GM12878 (cell line): ENCODE measurements around the gene PRKAG2. TPM values are rescaled to one million over a fixed set of nuclear protein-coding genes. Genes with fewer than 3 reads are reported as not detected.

Experiments used
- ATAC-seq: fragments of 200-7000 bp; cut with Tn5 transposase; 3 replicates; pipeline ENCODE4 v1.9.1; 2020; ENCODE audit warnings: mild to moderate bottlenecking, moderate library complexity
- BruUV-seq: library from RNA; stranded (reverse); fragments of 400-500 nt; replicated peaks from 2 replicates; lab custom pipeline; 2021; lab: Mats Ljungman, UMichigan
- CTCF ChIA-PET: fragments of 300-600 bp; sonication (Branson Sonifier 250); formaldehyde crosslinking; extraction: SDS; loops from one replicate; lab custom pipeline; 2021; ENCODE audit warnings: inconsistent platforms; lab: Yijun Ruan, JAX
- POLR2A ChIA-PET: fragments of 350-600 bp; formaldehyde crosslinking; extraction: SDS; loops from one replicate; lab custom pipeline; 2021; ENCODE audit warnings: inconsistent platforms; lab: Charles Lee
- RAD21 ChIA-PET: fragments of 300-600 bp; sonication (Branson Sonifier 250); formaldehyde crosslinking; loops from one replicate; lab custom pipeline; 2023; ENCODE audit warnings: antibody characterized with exemption; ENCODE audit not compliant: unreplicated experiment; lab: Charles Lee
- SMC1A ChIA-PET: fragments of 300-600 bp; sonication (Branson Sonifier 250); formaldehyde crosslinking; loops from one replicate; lab custom pipeline; 2023; ENCODE audit not compliant: unreplicated experiment, uncharacterized antibody; lab: Charles Lee
- DNase-seq: peaks from one replicate; pipeline ENCODE4 v3.0.0-alpha.2; 2011; ENCODE audit warnings: low read depth, low spot score
- FAIRE-seq: peaks from 3 replicates; lab custom pipeline; 2011; peaks lifted over from hg19 to GRCh38; lab: Jason Lieb, UNC
- H2AFZ ChIP-seq: 2 replicates; pipeline ENCODE4 v1.6.0; 2011; ENCODE audit warnings: low read depth, low read length, control low read depth; ENCODE audit not compliant: control insufficient read depth
- H3K27ac ChIP-seq: 2 replicates; pipeline ENCODE4 v1.5.1; 2011; ENCODE audit warnings: control low read depth; ENCODE audit not compliant: control insufficient read depth, insufficient read depth
- H3K27me3 ChIP-seq, 2 experiments: replicated peaks in 1 of 2; 2 replicates each; pipeline versions ENCODE4 v1.6.0 to v1.6.1; 2011; ENCODE audit warnings: low read length in 1 of 2; ENCODE audit not compliant: control insufficient read depth in 2 of 2, insufficient read depth in 2 of 2
- H3K36me3 ChIP-seq, 2 experiments: 2 replicates each; pipeline ENCODE4 v1.5.1; 2011; ENCODE audit warnings: low read length in 1 of 2; ENCODE audit not compliant: control insufficient read depth in 2 of 2, insufficient read depth in 2 of 2
- H3K4me1 ChIP-seq: 2 replicates; pipeline ENCODE4 v1.6.1; 2011; ENCODE audit warnings: mild to moderate bottlenecking, low read length, moderate library complexity, mixed read lengths; ENCODE audit not compliant: control insufficient read depth, insufficient read depth
- H3K4me2 ChIP-seq: 2 replicates; pipeline ENCODE4 v1.6.0; 2011; ENCODE audit warnings: control low read depth; ENCODE audit not compliant: control insufficient read depth, insufficient read depth
- H3K4me3 ChIP-seq: fragments of 200-600 bp; sonication (generic); 2 replicates; pipeline ENCODE4 v1.5.1; 2016
- H3K79me2 ChIP-seq: 2 replicates; pipeline ENCODE4 v1.6.0; 2011; ENCODE audit warnings: low read length; ENCODE audit not compliant: control insufficient read depth, insufficient read depth
- H3K9ac ChIP-seq: 2 replicates; pipeline ENCODE4 v1.8.0; 2011; ENCODE audit warnings: low read length, control low read depth, mixed read lengths; ENCODE audit not compliant: control insufficient read depth, insufficient read depth
- H3K9me3 ChIP-seq: replicated peaks from 3 replicates; pipeline ENCODE4 v1.5.1; 2011; ENCODE audit warnings: mild to moderate bottlenecking, low read length; ENCODE audit not compliant: control insufficient read depth, insufficient read depth
- H4K20me1 ChIP-seq: 2 replicates; pipeline ENCODE4 v1.6.0; 2011; ENCODE audit not compliant: control insufficient read depth, insufficient read depth
- CEBPB ChIP-seq, 2 experiments: fragments of 150-350 bp in 1 of 2; IDR thresholded peaks; 2 replicates each; pipeline ENCODE4 v1.6.1; 2012 to 2014; ENCODE audit warnings: low read depth in 2 of 2, low read length in 2 of 2, borderline replicate concordance in 1 of 2, inconsistent platforms in 1 of 2
- DPF2 ChIP-seq: fragments of 450-650 bp; IDR thresholded peaks from 2 replicates; pipeline ENCODE4 v1.6.1; 2017; ENCODE audit warnings: mild to moderate bottlenecking
- EED ChIP-seq: sonication (generic); IDR thresholded peaks from 2 replicates; pipeline ENCODE4 v1.6.1; 2016; ENCODE audit warnings: antibody characterized with exemption, low read depth
- HCFC1 ChIP-seq: fragments of 150-350 bp; IDR thresholded peaks from 2 replicates; pipeline ENCODE4 v1.6.1; 2014; ENCODE audit warnings: low read length
- MEF2A ChIP-seq: IDR thresholded peaks from 2 replicates; pipeline ENCODE4 v1.6.1; 2011; ENCODE audit warnings: low read depth, mild to moderate bottlenecking, low read length, moderate library complexity; ENCODE audit not compliant: insufficient read depth
- MTA2 ChIP-seq: fragments of 450-650 bp; IDR thresholded peaks from 2 replicates; pipeline ENCODE4 v1.6.1; 2016; ENCODE audit warnings: low read depth, mild to moderate bottlenecking, moderate library complexity
- POLR2AphosphoS2 ChIP-seq: IDR thresholded peaks from 2 replicates; pipeline ENCODE4 v1.6.1; 2011; ENCODE audit warnings: low read depth, mild to moderate bottlenecking, low read length, improper control_type of control experiment, moderate library complexity
- RB1 ChIP-seq: fragments of 450-650 bp; formaldehyde crosslinking; IDR thresholded peaks from 2 replicates; pipeline ENCODE4 v1.6.1; 2017; ENCODE audit warnings: mild to moderate bottlenecking, borderline replicate concordance
- SPI1 ChIP-seq: IDR thresholded peaks from 2 replicates; pipeline ENCODE4 v1.6.1; 2011; ENCODE audit warnings: low read depth, mild to moderate bottlenecking, low read length, moderate library complexity, borderline replicate concordance; ENCODE audit not compliant: insufficient read depth
- SREBF1 ChIP-seq: IDR thresholded peaks from 2 replicates; pipeline ENCODE4 v1.6.1; 2012; ENCODE audit warnings: mild to moderate bottlenecking, low read length
- STAT3 ChIP-seq: IDR thresholded peaks from 2 replicates; pipeline ENCODE4 v1.6.1; 2011; ENCODE audit warnings: low read depth, low read length, improper control_type of control experiment
- SUZ12 ChIP-seq: fragments of 200-600 bp; sonication (generic); IDR thresholded peaks from one replicate; pipeline ENCODE4 v1.6.1; 2018; ENCODE audit warnings: antibody characterized with exemption, mild to moderate bottlenecking; ENCODE audit not compliant: unreplicated experiment
- TARDBP ChIP-seq: IDR thresholded peaks from 2 replicates; pipeline ENCODE4 v1.6.1; 2016; ENCODE audit warnings: borderline replicate concordance
- WRNIP1 ChIP-seq: IDR thresholded peaks from 2 replicates; pipeline ENCODE4 v1.6.1; 2011; ENCODE audit warnings: low read depth, low read length, improper control_type of control experiment, borderline replicate concordance
- YY1 ChIP-seq: IDR thresholded peaks from 2 replicates; pipeline ENCODE4 v1.6.1; 2011; ENCODE audit warnings: low read depth, mild to moderate bottlenecking, low read length
- ZNF207 ChIP-seq: fragments of 450-650 bp; IDR thresholded peaks from 2 replicates; pipeline ENCODE4 v1.6.1; 2014; ENCODE audit warnings: antibody characterized with exemption, mild to moderate bottlenecking, borderline replicate concordance
- ZNF622 ChIP-seq: fragments of 450-650 bp; IDR thresholded peaks from 2 replicates; pipeline ENCODE4 v1.6.1; 2017; ENCODE audit warnings: mild to moderate bottlenecking, inconsistent platforms
- WGBS: methylation state at CpG from one replicate; pipeline ENCODE4 v1.1.6; 2016; ENCODE audit warnings: low lambda C conversion rate; ENCODE audit not compliant: insufficient replicate concordance, insufficient coverage; ENCODE audit errors: missing lambda C conversion rate; 5-methylcytosine and 5-hydroxymethylcytosine counted together
- in situ Hi-C: fragments of 300-500 bp; cut with MboI; formaldehyde crosslinking; loops from 9 replicates; pipeline ENCODE4 v1.14.3; 2018; ENCODE audit warnings: mixed read lengths
- intact Hi-C: fragments of 100-400 bp; cut with micrococcal nuclease; formaldehyde crosslinking; loops from one replicate; pipeline ENCODE4 v1.14.2; 2022; ENCODE audit not compliant: unreplicated experiment
- polyA plus RNA-seq, 11 experiments: library from polyadenylated mRNA; depleted of rRNA in 4 of 11; unstranded in 6 of 11; stranded (reverse) in 5 of 11; fragments of >200 nt; fragmentation: Nextera tagmentation in 4 of 11; fragmentation: Illumina TruSeq in 1 of 11; extraction: Ambion mirVana in 4 of 11; extraction: Trizol in 1 of 11; gene quantifications; 1 replicate in 1 of 11; 2 replicates in 10 of 11; pipeline versions ENCODE4 v1.2.1 to v1.2.3, GENCODE V29; 2011 to 2016; ENCODE audit warnings: inconsistent platforms in 2 of 11, missing spikeins in 2 of 11, low read depth in 1 of 11
- total RNA-seq, 4 experiments: library from RNA; depleted of rRNA in 3 of 4; stranded (reverse); fragments of >200 nt in 3 of 4; fragmentation: Illumina TruSeq in 1 of 4; extraction: Trizol in 1 of 4; gene quantifications; 2 replicates each; pipeline versions ENCODE4 v1.2.1 to v1.2.3, GENCODE V29; 2013 to 2021
- TF ChIP-seq, protein P1 (sequence below): fragments of 450-650 bp; formaldehyde crosslinking; IDR thresholded peaks from 2 replicates; pipeline ENCODE4 v1.4.0; 2022; ENCODE audit warnings: mild to moderate bottlenecking, moderate library complexity

Gene PRKAG2
- total and polyA plus RNA-seq, 10 of the 15 experiments (the other 5 are each of a cell fraction or from before 2014, with no cell fraction given), result 3.4 to 8.9 (median 6.8) TPM

DNA sequence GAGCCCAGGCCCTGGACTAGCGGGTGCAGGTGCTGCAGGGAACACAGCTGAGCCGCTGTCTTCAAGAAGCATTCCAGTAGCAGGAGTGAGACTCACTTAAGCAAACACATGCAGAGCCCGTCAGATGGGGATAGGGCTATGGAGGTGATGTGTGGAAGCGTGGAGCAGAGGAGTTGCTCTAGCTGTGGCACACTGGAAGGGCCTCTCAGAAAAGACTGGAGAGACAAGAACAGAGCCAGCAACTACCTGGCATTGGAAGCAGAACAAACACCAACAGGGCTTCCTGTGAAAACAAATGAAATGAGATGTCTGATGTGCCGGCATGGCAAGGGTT lies 41.6 kb upstream of the PRKAG2 start:
- no peak for TF ChIP-seq ZNF622
- TF ChIP-seq POLR2AphosphoS2, result no peak
- no peak for TF ChIP-seq ZNF207
- no peak for TF ChIP-seq STAT3
- no peak for TF ChIP-seq SUZ12
- no peak for TF ChIP-seq SREBF1
- no peak for TF ChIP-seq MEF2A
- no peak for FAIRE-seq
- H3K4me3 ChIP-seq, result no peak overlapping the region
- DNase-seq, result no peak
- H2AFZ ChIP-seq, result no peak overlapping the region
- H3K9ac ChIP-seq, result no peak overlapping the region
- CTCF ChIA-PET, result no interaction called here
- SMC1A ChIA-PET, result no interaction called here
- no TSS peak for BruUV-seq
- H3K27ac ChIP-seq, result no peak overlapping the region
- no peaks in the 10 kb centered on the region for H3K4me1 ChIP-seq
- RAD21 ChIA-PET, result no interaction called here
- no peaks in the 10 kb centered on the region for H3K36me3 ChIP-seq
- H4K20me1 ChIP-seq, result no peaks in the 10 kb centered on the region
- in situ Hi-C loops, result no loop called here
- no peaks in the 10 kb centered on the region for H3K9me3 ChIP-seq
- WGBS, result 49% methylated on average over 5 of the region's 5 CpGs
- no peak for ATAC-seq
- intact Hi-C loops, result no loop called here
- H3K79me2 ChIP-seq, result no peaks in the 10 kb centered on the region
- POLR2A ChIA-PET, result no interaction called here
- H3K27me3 ChIP-seq, result no peaks in the 10 kb centered on the region
- no peak overlapping the region for H3K4me2 ChIP-seq

DNA sequence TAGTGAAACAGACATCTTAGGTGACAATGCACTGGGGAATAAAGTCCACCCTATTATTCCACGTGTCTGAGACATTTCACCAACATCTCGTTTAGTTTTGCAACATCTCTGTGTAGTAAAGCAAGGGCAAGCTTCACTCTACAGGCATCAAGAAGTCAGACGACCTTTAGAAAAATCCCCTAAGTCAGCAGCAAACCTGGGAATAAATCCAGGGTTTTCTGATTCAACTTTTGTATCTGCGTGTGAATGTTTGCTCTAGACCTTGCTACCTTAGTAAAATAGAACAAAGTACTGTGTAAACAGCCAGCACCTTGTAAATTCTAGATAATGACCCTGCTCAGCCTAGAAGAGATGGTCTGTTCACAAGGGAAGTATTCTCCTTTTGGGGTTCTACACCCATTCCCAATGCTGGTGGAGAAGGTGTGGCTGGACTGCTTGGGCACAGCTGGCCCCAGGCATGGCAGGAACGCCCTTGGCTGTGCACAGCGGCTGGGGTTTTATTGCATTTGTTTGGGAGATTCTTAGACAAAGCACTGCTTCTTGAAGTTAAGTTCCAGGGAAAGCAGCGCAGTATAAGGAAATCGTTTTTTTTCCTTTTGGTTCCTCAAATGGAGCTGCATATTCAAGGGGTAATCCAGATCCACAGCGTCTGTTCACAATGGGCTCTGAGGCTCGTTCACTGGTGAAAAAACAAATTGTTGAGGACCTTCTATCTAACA lies 41.0 kb upstream of the PRKAG2 start:
- in situ Hi-C loops (no loop called here), intact Hi-C loops (no loop called here)
- Histone ChIP-seq H3K9me3 (no peaks in the 10 kb centered on the region), H3K27me3 (no peaks in the 10 kb centered on the region), H3K36me3 (no peaks in the 10 kb centered on the region), H4K20me1 (no peaks in the 10 kb centered on the region), H3K27ac (no peak overlapping the region), H3K4me1 (no peaks in the 10 kb centered on the region), H3K79me2 (no peaks in the 10 kb centered on the region), H3K4me2 (no peak overlapping the region), H3K4me3 (no peak overlapping the region), H3K9ac (no peak overlapping the region), H2AFZ (no peak overlapping the region)
- WGBS, result 31% methylated on average over 10 of the region's 10 CpGs
- DNase-seq (no peak), ATAC-seq (no peak), FAIRE-seq (no peak)
- BruUV-seq, result no TSS peak
- CTCF ChIA-PET, result no interaction called here
- RAD21 ChIA-PET, result no interaction called here
- SMC1A ChIA-PET, result no interaction called here
- POLR2A ChIA-PET, result no interaction called here
- TF ChIP-seq TARDBP (no peak), EED (no peak), YY1 (no peak), RB1 (no peak), HCFC1 (no peak), DPF2 (no peak), WRNIP1 (no peak), SPI1 (no peak), CEBPB (IDR thresholded peaks at IDR 0.05; ENCODE audit: borderline replicate concordance in 1 of 2, low read depth in 2 of 2, low read length in 2 of 2) (no peak), MTA2 (no peak)
- TF ChIP-seq, protein P1, sequence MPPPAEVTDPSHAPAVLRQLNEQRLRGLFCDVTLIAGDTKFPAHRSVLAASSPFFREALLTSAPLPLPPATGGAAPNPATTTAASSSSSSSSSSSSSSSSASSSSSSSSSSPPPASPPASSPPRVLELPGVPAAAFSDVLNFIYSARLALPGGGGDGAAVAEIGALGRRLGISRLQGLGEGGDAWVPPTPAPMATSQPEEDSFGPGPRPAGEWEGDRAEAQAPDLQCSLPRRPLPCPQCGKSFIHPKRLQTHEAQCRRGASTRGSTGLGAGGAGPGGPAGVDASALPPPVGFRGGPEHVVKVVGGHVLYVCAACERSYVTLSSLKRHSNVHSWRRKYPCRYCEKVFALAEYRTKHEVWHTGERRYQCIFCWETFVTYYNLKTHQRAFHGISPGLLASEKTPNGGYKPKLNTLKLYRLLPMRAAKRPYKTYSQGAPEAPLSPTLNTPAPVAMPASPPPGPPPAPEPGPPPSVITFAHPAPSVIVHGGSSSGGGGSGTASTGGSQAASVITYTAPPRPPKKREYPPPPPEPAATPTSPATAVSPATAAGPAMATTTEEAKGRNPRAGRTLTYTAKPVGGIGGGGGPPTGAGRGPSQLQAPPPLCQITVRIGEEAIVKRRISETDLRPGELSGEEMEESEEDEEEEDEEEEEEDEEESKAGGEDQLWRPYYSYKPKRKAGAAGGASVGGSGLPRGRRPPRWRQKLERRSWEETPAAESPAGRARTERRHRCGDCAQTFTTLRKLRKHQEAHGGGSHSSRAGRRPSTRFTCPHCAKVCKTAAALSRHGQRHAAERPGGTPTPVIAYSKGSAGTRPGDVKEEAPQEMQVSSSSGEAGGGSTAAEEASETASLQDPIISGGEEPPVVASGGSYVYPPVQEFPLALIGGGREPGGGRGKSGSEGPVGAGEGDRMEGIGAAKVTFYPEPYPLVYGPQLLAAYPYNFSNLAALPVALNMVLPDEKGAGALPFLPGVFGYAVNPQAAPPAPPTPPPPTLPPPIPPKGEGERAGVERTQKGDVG (CRISPR knock-in tag), result no peak
